Activated T-helper 2 cell treated with anti-CD3 and anti-CD28 coated beads, Interferon-gamma antibody, Interleukin-2, Interleukin-4, amounts not matched to agents 10 μg/mL and 5 μg/mL and 100 μg/mL, durations not matched to agents 14 hours and 24 hours and 36 hours (primary cell): ENCODE data around the gene KAZN. TPM values are rescaled to one million over a fixed set of nuclear protein-coding genes. Genes with fewer than 3 reads are reported as not detected.

ENCODE experiments used
- DNase-seq: peaks from one replicate; pipeline ENCODE4 v3.0.0; 2021; ENCODE audit warnings: low spot score
- H3K27ac Mint-ChIP-seq: one replicate; pipeline ENCODE4 v1.8.0; 2021; ENCODE audit warnings: mixed read lengths
- H3K27me3 Mint-ChIP-seq: one replicate; pipeline ENCODE4 v1.8.0; 2021; ENCODE audit warnings: low read depth, mixed read lengths
- H3K36me3 Mint-ChIP-seq: one replicate; pipeline ENCODE4 v1.8.0; 2021; ENCODE audit warnings: low read depth, mixed read lengths
- H3K4me1 Mint-ChIP-seq: one replicate; pipeline ENCODE4 v1.8.0; 2021; ENCODE audit warnings: low read depth, mixed read lengths
- H3K4me3 Mint-ChIP-seq: one replicate; pipeline ENCODE4 v1.8.0; 2021; ENCODE audit warnings: low read depth, mild to moderate bottlenecking, moderate library complexity, mixed read lengths
- H3K9me3 Mint-ChIP-seq: one replicate; pipeline ENCODE4 v1.8.0; 2021; ENCODE audit warnings: mixed read lengths
- intact Hi-C: fragments of 100-400 bp; cut with micrococcal nuclease; formaldehyde crosslinking; loops from one replicate; pipeline ENCODE4 v1.15.1; 2023
- total RNA-seq: library from RNA; stranded (reverse); gene quantifications from 2 replicates; pipeline ENCODE4 v1.2.3, GENCODE V29; 2022

KAZN gene
- total RNA-seq, 1 donor from 2014 or later: 0.68 TPM

DNA sequence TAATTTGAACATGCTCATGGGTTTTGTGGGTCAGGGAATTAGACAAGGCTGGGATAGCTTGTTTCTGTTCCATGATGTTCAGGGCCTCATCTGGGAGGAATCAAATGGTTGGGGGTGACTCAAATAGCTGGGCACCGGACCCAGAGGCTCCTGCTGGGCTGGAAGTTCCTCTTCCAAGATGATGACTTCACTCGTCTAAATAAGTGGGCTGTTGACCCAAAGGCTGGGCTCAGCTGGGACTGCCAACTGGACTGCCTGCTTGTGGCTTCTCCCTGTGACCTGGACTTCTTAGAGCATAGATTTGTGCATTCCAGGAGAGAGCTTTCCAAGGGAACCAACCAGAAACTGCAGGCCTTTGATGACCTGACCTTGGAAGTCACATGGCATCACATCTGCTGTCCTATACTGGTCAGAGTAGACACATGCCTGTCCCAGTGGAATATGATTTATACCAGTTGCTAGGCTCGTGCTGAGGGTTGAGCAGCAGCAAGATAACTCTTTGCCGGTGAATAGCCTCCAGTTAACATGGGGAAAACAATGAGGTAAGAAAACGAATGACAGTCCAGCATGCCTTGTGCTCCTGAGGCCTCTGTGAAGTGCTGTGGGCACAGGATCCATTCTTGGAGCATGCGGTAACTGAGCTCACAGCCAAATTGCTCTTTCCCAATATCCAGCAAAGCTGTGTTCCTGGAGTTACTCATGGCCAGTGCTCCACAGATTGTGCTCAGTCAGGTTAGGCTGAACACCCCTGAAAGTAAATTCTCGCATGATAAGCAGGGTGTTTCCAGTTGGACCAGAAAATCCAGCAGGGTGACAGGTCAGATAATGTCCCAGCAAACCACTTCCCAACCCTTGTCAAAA lies 282.2 kb downstream of the KAZN start:
- intact Hi-C loops: no loop called here
- Mint-ChIP-seq H3K4me3 (no peak overlapping the region), H3K27ac (no peak overlapping the region), H3K27me3 (no peaks in the 10 kb centered on the region), H3K4me1 (no peaks in the 10 kb centered on the region), H3K36me3 (no peaks in the 10 kb centered on the region), H3K9me3 (no peaks in the 10 kb centered on the region)
- no peak for DNase-seq

- Mint-ChIP-seq H3K27me3 (no peaks in the 10 kb centered on the region), H3K36me3 (no peaks in the 10 kb centered on the region), H3K4me1 (no peaks in the 10 kb centered on the region), H3K4me3 (no peak overlapping the region), H3K27ac (no peak overlapping the region), H3K9me3 (no peaks in the 10 kb centered on the region)
- DNase-seq: no peak
- intact Hi-C loops: no loop called here
Observed at GRCh38 chr1:14881775-14882672, 283.5 kb downstream of the KAZN start.

GRCh38 chr1:14884614-14885175 lies 286.2 kb downstream of the KAZN start:
- intact Hi-C loops: no loop called here
- Mint-ChIP-seq H3K4me1 (no peaks in the 10 kb centered on the region), H3K27me3 (no peaks in the 10 kb centered on the region), H3K27ac (no peak overlapping the region), H3K4me3 (no peak overlapping the region), H3K9me3 (no peaks in the 10 kb centered on the region), H3K36me3 (no peaks in the 10 kb centered on the region)
- DNase-seq: no peak

DNA sequence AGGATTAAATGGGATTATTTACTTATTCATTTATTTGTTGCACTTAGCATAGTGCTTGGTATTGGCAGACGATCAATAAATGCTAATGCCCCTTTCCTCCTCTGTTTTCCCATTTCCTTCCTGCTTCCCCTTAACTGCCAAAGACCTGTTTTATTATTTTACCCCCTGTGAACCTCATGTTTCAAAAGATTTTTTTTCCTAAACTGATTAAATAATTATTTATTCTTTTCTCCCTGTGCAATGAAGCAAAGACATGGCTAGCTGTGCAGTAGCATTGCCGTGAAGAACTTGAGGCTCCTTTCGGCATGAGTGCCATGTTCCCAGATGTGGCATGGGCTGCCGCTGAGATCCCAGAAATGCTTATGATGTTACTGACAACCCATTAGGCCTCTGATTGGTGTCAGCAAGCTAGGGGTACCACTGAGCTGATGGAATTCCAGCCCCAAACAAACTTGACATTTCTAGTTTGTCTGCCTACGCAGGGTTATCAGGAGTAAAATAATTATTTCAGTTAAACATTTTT lies 288.6 kb downstream of the KAZN start:
- no peaks in the 10 kb centered on the region for H3K27me3 Mint-ChIP-seq
- no peaks in the 10 kb centered on the region for H3K4me1 Mint-ChIP-seq
- no peaks in the 10 kb centered on the region for H3K9me3 Mint-ChIP-seq
- no peak overlapping the region for H3K4me3 Mint-ChIP-seq
- DNase-seq: no peak
- no peak overlapping the region for H3K27ac Mint-ChIP-seq
- H3K36me3 Mint-ChIP-seq: no peaks in the 10 kb centered on the region
- intact Hi-C loops: no loop called here

DNA sequence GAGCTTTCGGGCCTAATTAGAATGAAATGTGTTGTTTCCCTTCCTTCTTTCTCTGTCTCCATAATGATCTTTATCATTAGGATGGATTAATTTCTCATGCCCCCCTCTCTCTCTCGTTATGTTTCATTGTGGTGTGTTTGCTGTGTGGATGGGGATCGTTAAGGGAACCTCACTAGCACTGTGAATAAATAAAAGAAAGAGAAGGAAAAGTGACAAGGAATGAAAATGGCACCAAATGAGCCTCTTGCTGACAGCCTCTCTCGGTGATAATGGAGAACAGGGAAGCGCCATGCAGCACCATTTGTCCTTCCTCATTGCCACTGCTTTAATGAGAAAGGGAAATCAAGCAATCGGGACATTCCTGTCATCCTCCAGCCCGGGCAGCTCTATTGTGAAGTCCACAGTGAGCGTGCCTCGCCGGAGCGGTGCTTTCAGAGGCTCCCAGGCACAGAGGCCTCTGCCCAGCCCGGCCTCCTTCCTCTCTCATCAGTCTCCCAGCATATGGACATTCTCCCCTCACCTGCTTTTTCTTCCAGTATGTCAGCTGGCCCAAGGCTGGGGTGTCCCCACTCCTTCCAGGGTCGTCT lies 289.4 kb downstream of the KAZN start:
- no peaks in the 10 kb centered on the region for H3K36me3 Mint-ChIP-seq
- H3K9me3 Mint-ChIP-seq: no peaks in the 10 kb centered on the region
- no peak for DNase-seq
- no peak overlapping the region for H3K27ac Mint-ChIP-seq
- no peaks in the 10 kb centered on the region for H3K27me3 Mint-ChIP-seq
- no peaks in the 10 kb centered on the region for H3K4me1 Mint-ChIP-seq
- H3K4me3 Mint-ChIP-seq: no peak overlapping the region
- intact Hi-C loops: no loop called here

DNA sequence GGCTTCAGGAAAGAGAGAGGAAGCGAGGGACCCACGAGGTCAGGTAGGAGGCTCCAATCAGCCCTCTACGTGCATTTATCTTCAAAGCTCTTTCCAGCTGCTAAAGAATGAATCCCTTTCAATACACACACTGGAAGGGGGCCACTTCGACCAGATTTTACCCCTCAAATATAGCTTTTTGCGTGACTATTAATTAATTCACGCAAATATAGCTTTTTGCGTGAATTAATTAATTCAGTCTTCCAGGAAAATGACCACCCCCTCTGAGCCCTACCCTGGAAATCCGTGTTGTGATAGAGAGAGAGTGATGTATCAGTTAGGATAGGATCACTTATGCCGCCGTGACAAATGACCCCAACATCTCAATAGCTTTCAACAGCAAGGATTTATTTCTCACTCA lies 289.9 kb downstream of the KAZN start:
- no peaks in the 10 kb centered on the region for H3K4me1 Mint-ChIP-seq
- H3K9me3 Mint-ChIP-seq: no peaks in the 10 kb centered on the region
- H3K36me3 Mint-ChIP-seq: no peaks in the 10 kb centered on the region
- H3K27me3 Mint-ChIP-seq: no peaks in the 10 kb centered on the region
- intact Hi-C loops: no loop called here
- H3K4me3 Mint-ChIP-seq: no peak overlapping the region
- no peak for DNase-seq
- H3K27ac Mint-ChIP-seq: no peak overlapping the region

- H3K9me3 Mint-ChIP-seq: no peaks in the 10 kb centered on the region
- no peaks in the 10 kb centered on the region for H3K27me3 Mint-ChIP-seq
- H3K36me3 Mint-ChIP-seq: no peaks in the 10 kb centered on the region
- intact Hi-C loops: no loop called here
- no peak for DNase-seq
- H3K27ac Mint-ChIP-seq: no peak overlapping the region
- H3K4me1 Mint-ChIP-seq: no peaks in the 10 kb centered on the region
- H3K4me3 Mint-ChIP-seq: no peak overlapping the region
Observed at GRCh38 chr1:14889825-14890440, 291.4 kb downstream of the KAZN start.

DNA sequence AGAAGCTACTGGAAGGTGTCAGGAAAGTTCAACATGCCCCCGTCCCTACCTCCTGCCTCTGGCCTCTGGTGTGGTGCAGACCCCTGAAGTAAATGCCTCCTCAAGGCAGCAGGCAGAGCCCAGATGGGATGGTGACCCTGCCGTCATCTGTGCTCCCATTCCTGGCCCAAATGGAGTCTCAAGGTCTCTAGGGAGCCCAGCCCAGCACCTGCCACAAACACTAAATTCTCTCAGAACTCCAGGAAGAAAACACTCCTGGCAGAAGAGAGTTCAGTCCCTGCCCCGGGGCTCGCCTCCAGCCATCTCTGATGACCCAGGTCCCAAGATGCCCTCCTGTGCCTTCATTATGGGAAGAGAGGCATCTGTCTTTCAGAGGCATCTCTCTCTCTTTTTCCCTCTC lies 293.5 kb downstream of the KAZN start:
- no peaks in the 10 kb centered on the region for H3K36me3 Mint-ChIP-seq
- H3K4me1 Mint-ChIP-seq: no peaks in the 10 kb centered on the region
- no peak for DNase-seq
- H3K4me3 Mint-ChIP-seq: no peak overlapping the region
- intact Hi-C loops: no loop called here
- no peaks in the 10 kb centered on the region for H3K9me3 Mint-ChIP-seq
- no peak overlapping the region for H3K27ac Mint-ChIP-seq
- H3K27me3 Mint-ChIP-seq: no peaks in the 10 kb centered on the region

GRCh38 chr1:14894811-14895560 lies 296.5 kb downstream of the KAZN start:
- no peak overlapping the region for H3K27ac Mint-ChIP-seq
- intact Hi-C loops: no loop called here
- H3K36me3 Mint-ChIP-seq: no peaks in the 10 kb centered on the region
- no peak overlapping the region for H3K4me3 Mint-ChIP-seq
- H3K9me3 Mint-ChIP-seq: no peaks in the 10 kb centered on the region
- H3K27me3 Mint-ChIP-seq: no peaks in the 10 kb centered on the region
- no peak for DNase-seq
- no peaks in the 10 kb centered on the region for H3K4me1 Mint-ChIP-seq

- H3K4me1 Mint-ChIP-seq: no peaks in the 10 kb centered on the region
- H3K27ac Mint-ChIP-seq: no peak overlapping the region
- no peaks in the 10 kb centered on the region for H3K9me3 Mint-ChIP-seq
- H3K36me3 Mint-ChIP-seq: no peaks in the 10 kb centered on the region
- no peaks in the 10 kb centered on the region for H3K27me3 Mint-ChIP-seq
- no peak for DNase-seq
- intact Hi-C loops: no loop called here
- H3K4me3 Mint-ChIP-seq: no peak overlapping the region
Observed at GRCh38 chr1:14895727-14896126, 297.2 kb downstream of the KAZN start.

- Mint-ChIP-seq H3K27me3 (no peaks in the 10 kb centered on the region), H3K36me3 (no peaks in the 10 kb centered on the region), H3K4me3 (no peak overlapping the region), H3K4me1 (no peaks in the 10 kb centered on the region), H3K27ac (no peak overlapping the region), H3K9me3 (no peaks in the 10 kb centered on the region)
- intact Hi-C loops: no loop called here
- DNase-seq: no peak
Observed at GRCh38 chr1:14896381-14897079, 298.0 kb downstream of the KAZN start.
